GM19043 (cell line): Measurements from ENCODE around the gene DYNAP.

ENCODE experiments used
- ATAC-seq: cut with Tn5 transposase; IDR thresholded peaks from one replicate; pipeline ENCODE4 v1.9.1; 2021; ENCODE audit warnings: low read depth; ENCODE audit not compliant: unreplicated experiment

The DYNAP gene

GRCh38 chr18:54630963-54631362, 39.9 kb downstream of the DYNAP start:
- no peak for ATAC-seq

GRCh38 chr18:54636217-54636616, 45.2 kb downstream of the DYNAP start:
- ATAC-seq: no peak

GRCh38 chr18:54641734-54642133, 50.7 kb downstream of the DYNAP start:
- ATAC-seq: no peak

- ATAC-seq: no peak
Measured at GRCh38 chr18:54647176-54647575, 56.1 kb downstream of the DYNAP start.
